HG03457 (cell line): ENCODE results near the gene HIBADH.
"Not testable (repeated sequence)": the region's sequence is repeated elsewhere in the genome, so short reads cannot be mapped to it uniquely, and the experiment has no call there.

Source experiments
- ATAC-seq: cut with Tn5 transposase; IDR thresholded peaks from one replicate; pipeline ENCODE4 v1.9.1; 2021; ENCODE audit warnings: moderate number of reproducible peaks; ENCODE audit not compliant: unreplicated experiment

The HIBADH gene

GRCh38 chr7:27513885-27514284 lies 148.8 kb downstream of the HIBADH start:
- no peak for ATAC-seq

GRCh38 chr7:27511370-27511769 lies 151.3 kb downstream of the HIBADH start:
- not testable (repeated sequence) for ATAC-seq

- no peak for ATAC-seq
Observed at GRCh38 chr7:27510541-27510940, 152.1 kb downstream of the HIBADH start.

- not testable (repeated sequence) for ATAC-seq
Observed at GRCh38 chr7:27501879-27502278, 160.8 kb downstream of the HIBADH start.

- no peak for ATAC-seq
Observed at GRCh38 chr7:27501001-27501400, 161.7 kb downstream of the HIBADH start.

- ATAC-seq: no peak
Observed at GRCh38 chr7:27492224-27492623, 170.5 kb downstream of the HIBADH start.

- no peak for ATAC-seq
Observed at GRCh38 chr7:27491534-27491933, 171.1 kb downstream of the HIBADH start.

- ATAC-seq: no peak
Observed at GRCh38 chr7:27487509-27487908, 175.2 kb downstream of the HIBADH start.

- no peak for ATAC-seq
Observed at GRCh38 chr7:27484451-27484850, 178.2 kb downstream of the HIBADH start.

- ATAC-seq: no peak
Observed at GRCh38 chr7:27482219-27482618, 180.5 kb downstream of the HIBADH start.

GRCh38 chr7:27478556-27478955 lies 184.1 kb downstream of the HIBADH start:
- no peak for ATAC-seq

GRCh38 chr7:27478084-27478483 lies 184.6 kb downstream of the HIBADH start:
- no peak for ATAC-seq

- no peak for ATAC-seq
Observed at GRCh38 chr7:27476493-27476892, 186.2 kb downstream of the HIBADH start.
